Neural cell (in vitro differentiated cells): Measurements from ENCODE around the gene ATP1A4. TPM values are rescaled to one million over a fixed set of nuclear protein-coding genes. Genes with fewer than 3 reads are reported as not detected.

ENCODE experiments used
- H2AFZ ChIP-seq: fragments of 200-600, 300-800 bp; sonication (generic), shearing (Covaris generic); 2 replicates; pipeline ENCODE4 v1.6.0; 2014; ENCODE audit warnings: low read depth, mild to moderate bottlenecking, antibody characterized with exemption, low read length, moderate library complexity
- H3F3A ChIP-seq: fragments of 200-600 bp; shearing (Covaris generic); 2 replicates; pipeline ENCODE4 v1.6.1; 2016; ENCODE audit warnings: mild to moderate bottlenecking, moderate library complexity, mixed read lengths, antibody characterized with exemption, low read length; ENCODE audit not compliant: insufficient read depth, poor library complexity, severe bottlenecking
- H3K27ac ChIP-seq: fragments of 200-600, 300-800 bp; sonication (generic), shearing (Covaris generic); 2 replicates; pipeline ENCODE4 v1.5.1; 2014; ENCODE audit warnings: mild to moderate bottlenecking, low read length, moderate library complexity
- H3K27me3 ChIP-seq: fragments of 300-800, 200-600 bp; sonication (generic), shearing (Covaris generic); 2 replicates; pipeline ENCODE4 v1.6.0; 2014; ENCODE audit warnings: mild to moderate bottlenecking, low read depth, low read length, moderate library complexity; ENCODE audit not compliant: insufficient read depth
- H3K36me3 ChIP-seq: fragments of 300-800, 200-600 bp; sonication (generic), shearing (Covaris generic); 2 replicates; pipeline ENCODE4 v1.5.1; 2014; ENCODE audit warnings: mild to moderate bottlenecking, antibody characterized with exemption, low read length, moderate library complexity; ENCODE audit not compliant: insufficient read depth
- H3K4me2 ChIP-seq: fragments of 300-800, 200-600 bp; sonication (generic), shearing (Covaris generic); 2 replicates; pipeline ENCODE4 v1.6.0; 2014; ENCODE audit warnings: mild to moderate bottlenecking, low read length
- H3K4me3 ChIP-seq: fragments of 300-800, 200-600 bp; sonication (generic), shearing (Covaris generic); 2 replicates; pipeline ENCODE4 v1.5.1; 2014; ENCODE audit warnings: mild to moderate bottlenecking, low read length, moderate library complexity
- H3K79me2 ChIP-seq: fragments of 200-600 bp; shearing (Covaris generic); replicated peaks from 2 replicates; pipeline ENCODE4 v1.6.0; 2014; ENCODE audit warnings: mild to moderate bottlenecking, low read length, moderate library complexity; ENCODE audit not compliant: insufficient read depth
- H3K9ac ChIP-seq: fragments of 300-800, 200-600 bp; sonication (generic), shearing (Covaris generic); 2 replicates; pipeline ENCODE4 v1.6.1; 2016; ENCODE audit warnings: mild to moderate bottlenecking, low read length, mixed read lengths
- H3K9me2 ChIP-seq: fragments of 200-600 bp; shearing (Covaris generic); 2 replicates; pipeline ENCODE4 v1.6.1; 2016; ENCODE audit warnings: mild to moderate bottlenecking, low read length, mixed read lengths; ENCODE audit not compliant: insufficient read depth
- H3K9me3 ChIP-seq: fragments of 200-600, 300-800 bp; sonication (generic), shearing (Covaris generic); 2 replicates; pipeline ENCODE4 v1.6.1; 2016; ENCODE audit warnings: mild to moderate bottlenecking, mixed run types, low read length, moderate library complexity, mixed read lengths
- H4K20me1 ChIP-seq: fragments of 200-600 bp; shearing (Covaris generic); 2 replicates; pipeline ENCODE4 v1.6.1; 2016; ENCODE audit warnings: mild to moderate bottlenecking, mixed run types; ENCODE audit not compliant: insufficient read depth
- EP300 ChIP-seq: fragments of 450-650 bp; conservative IDR thresholded peaks from 2 replicates; pipeline ENCODE4 v1.6.1; 2014; ENCODE audit warnings: antibody characterized with exemption, mild to moderate bottlenecking, moderate library complexity; ENCODE audit not compliant: poor library complexity, severe bottlenecking
- EZH2 ChIP-seq: fragments of 200-600, 300-800 bp; shearing (Covaris generic), sonication (generic); IDR thresholded peaks from 2 replicates; pipeline ENCODE4 v1.6.1; 2014; ENCODE audit warnings: antibody characterized with exemption, low read length, borderline replicate concordance, mild to moderate bottlenecking; ENCODE audit not compliant: insufficient read depth, poor library complexity, severe bottlenecking
- MXI1 ChIP-seq: fragments of 450-650 bp; conservative IDR thresholded peaks from 2 replicates; pipeline ENCODE4 v1.6.1; 2014; ENCODE audit warnings: antibody characterized with exemption, mild to moderate bottlenecking; ENCODE audit not compliant: poor library complexity, severe bottlenecking
- POLR2AphosphoS5 ChIP-seq: IDR thresholded peaks from 2 replicates; pipeline ENCODE4 v1.6.1; 2012
- RAD21 ChIP-seq: fragments of 450-650 bp; conservative IDR thresholded peaks from 2 replicates; pipeline ENCODE4 v1.6.1; 2014; ENCODE audit warnings: antibody characterized with exemption, mild to moderate bottlenecking, moderate library complexity
- SMC3 ChIP-seq: fragments of 450-650 bp; conservative IDR thresholded peaks from 2 replicates; pipeline ENCODE4 v1.6.1; 2014; ENCODE audit warnings: antibody characterized with exemption, mild to moderate bottlenecking, moderate library complexity; ENCODE audit not compliant: poor library complexity
- TAF1 ChIP-seq: IDR thresholded peaks from 2 replicates; pipeline ENCODE4 v1.6.1; 2012; ENCODE audit warnings: low read depth
- polyA plus RNA-seq: library from polyadenylated mRNA; depleted of rRNA; stranded (reverse); fragments of >200 nt; gene quantifications from 2 replicates; pipeline ENCODE4 v1.2.3, GENCODE V29; 2014
- TF ChIP-seq, protein P1 (sequence below): fragments of 450-650 bp; IDR thresholded peaks from 2 replicates; pipeline ENCODE4 v1.5.1; 2014; ENCODE audit warnings: antibody characterized with exemption, mild to moderate bottlenecking, moderate library complexity; ENCODE audit not compliant: poor library complexity, severe bottlenecking
- TF ChIP-seq, protein P2 (sequence below): IDR thresholded peaks from 2 replicates; pipeline ENCODE4 v1.6.1; 2012; ENCODE audit warnings: borderline replicate concordance

ATP1A4 gene
- polyA plus RNA-seq, 1 donor from 2014 or later, result not detected

DNA sequence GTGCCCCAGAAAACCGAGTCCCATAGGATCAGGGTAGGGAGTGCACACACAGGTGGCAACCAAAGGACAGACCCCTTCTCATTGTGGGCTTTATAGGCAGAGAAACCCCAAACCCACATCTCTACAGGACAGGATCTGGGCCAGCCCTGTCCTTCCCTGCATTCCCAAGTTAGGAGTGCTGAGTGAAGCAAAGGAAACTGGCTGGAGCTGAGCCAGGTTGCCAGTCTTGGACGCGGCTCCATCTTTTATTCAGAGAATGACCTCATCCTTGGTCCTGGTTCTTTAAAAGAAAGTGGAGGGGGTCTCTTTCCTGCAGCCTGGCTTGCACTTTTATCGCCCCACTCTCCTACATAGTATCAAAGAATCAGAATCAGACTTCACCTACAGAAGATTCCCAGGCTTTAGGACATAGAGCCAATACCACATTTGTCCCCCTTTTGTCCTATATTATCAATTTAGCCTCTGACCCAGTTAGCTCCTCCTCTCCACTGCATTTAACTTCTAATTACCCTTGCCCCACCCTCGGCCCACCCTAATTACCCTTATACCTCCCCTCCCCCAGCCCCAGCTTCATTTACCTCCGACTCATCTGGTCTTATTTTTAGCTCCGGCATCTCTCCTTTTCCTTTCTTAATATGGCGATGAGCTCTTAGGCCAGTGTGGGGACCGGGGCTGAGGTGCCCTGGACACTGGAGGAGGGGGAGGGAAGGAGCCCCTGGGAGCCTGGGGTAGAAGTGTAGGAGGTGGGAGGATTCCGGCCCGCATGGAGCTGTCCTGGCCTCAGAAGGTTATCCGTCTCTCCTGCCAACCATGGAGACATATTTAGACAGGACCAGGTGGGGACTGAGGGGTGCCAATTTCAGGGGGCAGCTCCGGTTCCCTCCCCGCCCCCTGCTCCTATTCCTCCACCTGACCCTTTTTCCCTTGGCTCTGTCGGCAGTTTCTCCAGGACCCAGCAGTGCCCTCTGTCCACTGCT, 38.5 kb downstream of the ATP1A4 start, which contains the start of gene CASQ1:
TSS of gene CASQ1 (plus strand) at position 927 of the 977 bp plus-strand sequence. CDS start 177 bp downstream, outside the sequence.
- Histone ChIP-seq H3F3A (no peaks in the 10 kb centered on the region), H3K4me3 (no peak within 1 kb of the TSS), H3K4me2 (no peak within 1 kb of the TSS), H3K9me2 (no peaks in the 10 kb centered on the region), H3K27me3 (no peaks in the 10 kb centered on the region), H4K20me1 (no peaks in the 10 kb centered on the region), H3K79me2 (no peaks in the 10 kb centered on the region), H3K27ac (no peak within 1 kb of the TSS), H3K9ac (no peak within 1 kb of the TSS), H2AFZ (peak within 1 kb of the TSS; percentile 4), H3K36me3 (no peaks in the 10 kb centered on the region), H3K9me3 (no peaks in the 10 kb centered on the region)
- TF ChIP-seq, protein P1, sequence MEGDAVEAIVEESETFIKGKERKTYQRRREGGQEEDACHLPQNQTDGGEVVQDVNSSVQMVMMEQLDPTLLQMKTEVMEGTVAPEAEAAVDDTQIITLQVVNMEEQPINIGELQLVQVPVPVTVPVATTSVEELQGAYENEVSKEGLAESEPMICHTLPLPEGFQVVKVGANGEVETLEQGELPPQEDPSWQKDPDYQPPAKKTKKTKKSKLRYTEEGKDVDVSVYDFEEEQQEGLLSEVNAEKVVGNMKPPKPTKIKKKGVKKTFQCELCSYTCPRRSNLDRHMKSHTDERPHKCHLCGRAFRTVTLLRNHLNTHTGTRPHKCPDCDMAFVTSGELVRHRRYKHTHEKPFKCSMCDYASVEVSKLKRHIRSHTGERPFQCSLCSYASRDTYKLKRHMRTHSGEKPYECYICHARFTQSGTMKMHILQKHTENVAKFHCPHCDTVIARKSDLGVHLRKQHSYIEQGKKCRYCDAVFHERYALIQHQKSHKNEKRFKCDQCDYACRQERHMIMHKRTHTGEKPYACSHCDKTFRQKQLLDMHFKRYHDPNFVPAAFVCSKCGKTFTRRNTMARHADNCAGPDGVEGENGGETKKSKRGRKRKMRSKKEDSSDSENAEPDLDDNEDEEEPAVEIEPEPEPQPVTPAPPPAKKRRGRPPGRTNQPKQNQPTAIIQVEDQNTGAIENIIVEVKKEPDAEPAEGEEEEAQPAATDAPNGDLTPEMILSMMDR, result no peak
- TF ChIP-seq TAF1, result no peak
- no peak for TF ChIP-seq SMC3
- TF ChIP-seq POLR2AphosphoS5, result no peak
- no peak for TF ChIP-seq EP300
- no peak for TF ChIP-seq EZH2
- no peak for TF ChIP-seq RAD21
- TF ChIP-seq MXI1, result no peak
- TF ChIP-seq, protein P2, sequence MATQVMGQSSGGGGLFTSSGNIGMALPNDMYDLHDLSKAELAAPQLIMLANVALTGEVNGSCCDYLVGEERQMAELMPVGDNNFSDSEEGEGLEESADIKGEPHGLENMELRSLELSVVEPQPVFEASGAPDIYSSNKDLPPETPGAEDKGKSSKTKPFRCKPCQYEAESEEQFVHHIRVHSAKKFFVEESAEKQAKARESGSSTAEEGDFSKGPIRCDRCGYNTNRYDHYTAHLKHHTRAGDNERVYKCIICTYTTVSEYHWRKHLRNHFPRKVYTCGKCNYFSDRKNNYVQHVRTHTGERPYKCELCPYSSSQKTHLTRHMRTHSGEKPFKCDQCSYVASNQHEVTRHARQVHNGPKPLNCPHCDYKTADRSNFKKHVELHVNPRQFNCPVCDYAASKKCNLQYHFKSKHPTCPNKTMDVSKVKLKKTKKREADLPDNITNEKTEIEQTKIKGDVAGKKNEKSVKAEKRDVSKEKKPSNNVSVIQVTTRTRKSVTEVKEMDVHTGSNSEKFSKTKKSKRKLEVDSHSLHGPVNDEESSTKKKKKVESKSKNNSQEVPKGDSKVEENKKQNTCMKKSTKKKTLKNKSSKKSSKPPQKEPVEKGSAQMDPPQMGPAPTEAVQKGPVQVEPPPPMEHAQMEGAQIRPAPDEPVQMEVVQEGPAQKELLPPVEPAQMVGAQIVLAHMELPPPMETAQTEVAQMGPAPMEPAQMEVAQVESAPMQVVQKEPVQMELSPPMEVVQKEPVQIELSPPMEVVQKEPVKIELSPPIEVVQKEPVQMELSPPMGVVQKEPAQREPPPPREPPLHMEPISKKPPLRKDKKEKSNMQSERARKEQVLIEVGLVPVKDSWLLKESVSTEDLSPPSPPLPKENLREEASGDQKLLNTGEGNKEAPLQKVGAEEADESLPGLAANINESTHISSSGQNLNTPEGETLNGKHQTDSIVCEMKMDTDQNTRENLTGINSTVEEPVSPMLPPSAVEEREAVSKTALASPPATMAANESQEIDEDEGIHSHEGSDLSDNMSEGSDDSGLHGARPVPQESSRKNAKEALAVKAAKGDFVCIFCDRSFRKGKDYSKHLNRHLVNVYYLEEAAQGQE, result no peak

DNA sequence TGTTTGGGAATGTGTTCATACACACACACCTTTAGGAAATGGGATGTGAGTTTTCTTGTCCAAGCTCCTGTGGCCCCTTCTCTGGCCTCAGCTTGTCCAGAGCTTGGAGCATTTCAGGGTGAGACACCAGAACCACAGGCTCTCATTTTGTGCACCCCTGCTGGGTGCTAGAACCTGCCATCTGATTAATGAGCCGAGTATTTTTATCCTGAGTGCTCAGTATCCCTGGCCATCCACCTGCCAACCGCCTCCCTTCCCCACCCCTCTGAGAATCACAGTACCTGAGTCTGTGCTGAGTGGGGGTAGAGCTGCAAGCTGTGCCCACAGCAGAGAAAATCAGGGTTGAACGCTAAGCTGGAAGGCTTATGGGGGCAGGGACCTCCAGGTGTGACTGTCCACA, 40.4 kb downstream of the ATP1A4 start:
- H4K20me1 ChIP-seq, result no peaks in the 10 kb centered on the region
- H3F3A ChIP-seq, result no peaks in the 10 kb centered on the region
- no peak overlapping the region for H3K27ac ChIP-seq
- no peak overlapping the region for H3K4me2 ChIP-seq
- H3K9me2 ChIP-seq, result no peaks in the 10 kb centered on the region
- no peaks in the 10 kb centered on the region for H3K27me3 ChIP-seq
- TF ChIP-seq, protein P1, result no peak
- no peak for TF ChIP-seq RAD21
- no peaks in the 10 kb centered on the region for H3K79me2 ChIP-seq
- H3K9ac ChIP-seq, result no peak overlapping the region
- no peaks in the 10 kb centered on the region for H3K9me3 ChIP-seq
- no peaks in the 10 kb centered on the region for H3K36me3 ChIP-seq
- no peak overlapping the region for H3K4me3 ChIP-seq
- H2AFZ ChIP-seq, result no peak overlapping the region
